IMR-90 (cell line): ENCODE measurements around the gene TMEM54.

Experiments used
- CHD1 ChIP-seq: IDR thresholded peaks from 2 replicates; pipeline ENCODE4 v1.6.1; 2012; ENCODE audit warnings: low read depth, low read length, improper control_type of control experiment
- MAFK ChIP-seq: IDR thresholded peaks from 2 replicates; pipeline ENCODE4 v1.6.1; 2012; ENCODE audit warnings: low read depth, low read length, improper control_type of control experiment
- MXI1 ChIP-seq: IDR thresholded peaks from 2 replicates; pipeline ENCODE4 v1.6.1; 2012; ENCODE audit warnings: low read depth, mild to moderate bottlenecking, low read length, moderate library complexity, borderline replicate concordance
- NFE2L2 ChIP-seq: fragments of 150-350 bp; IDR thresholded peaks from 2 replicates; pipeline ENCODE4 v1.6.1; 2016; ENCODE audit warnings: low read depth, mild to moderate bottlenecking, low read length
- POLR2A ChIP-seq: IDR thresholded peaks from 2 replicates; pipeline ENCODE4 v1.6.1; 2012; ENCODE audit warnings: mild to moderate bottlenecking, low read depth, low read length
- RAD21 ChIP-seq: IDR thresholded peaks from 2 replicates; pipeline ENCODE4 v1.6.1; 2012; ENCODE audit warnings: low read length, improper control_type of control experiment
- RFX5 ChIP-seq: IDR thresholded peaks from 2 replicates; pipeline ENCODE4 v1.8.0; 2012; ENCODE audit warnings: low read depth, mild to moderate bottlenecking, low read length, moderate library complexity
- SMC3 ChIP-seq: fragments of 150-350 bp; IDR thresholded peaks from 2 replicates; pipeline ENCODE4 v1.6.1; 2016; ENCODE audit warnings: low read depth, mild to moderate bottlenecking, antibody characterized with exemption, low read length, moderate library complexity
- TF ChIP-seq, protein P1 (sequence below): conservative IDR thresholded peaks from 2 replicates; pipeline ENCODE4 v1.5.1; 2012; ENCODE audit warnings: mild to moderate bottlenecking, low read depth, low read length, improper control_type of control experiment
- TF ChIP-seq, protein P2 (sequence below): fragments of 150-350 bp; IDR thresholded peaks from 2 replicates; pipeline ENCODE4 v1.6.1; 2017; ENCODE audit warnings: mild to moderate bottlenecking, antibody characterized with exemption, low read length, low read depth
- TF ChIP-seq, protein P3 (sequence below): fragments of 150-350 bp; IDR thresholded peaks from 2 replicates; pipeline ENCODE4 v1.6.1; 2016; ENCODE audit warnings: low read depth, mild to moderate bottlenecking, low read length, moderate library complexity, borderline replicate concordance

DNA sequence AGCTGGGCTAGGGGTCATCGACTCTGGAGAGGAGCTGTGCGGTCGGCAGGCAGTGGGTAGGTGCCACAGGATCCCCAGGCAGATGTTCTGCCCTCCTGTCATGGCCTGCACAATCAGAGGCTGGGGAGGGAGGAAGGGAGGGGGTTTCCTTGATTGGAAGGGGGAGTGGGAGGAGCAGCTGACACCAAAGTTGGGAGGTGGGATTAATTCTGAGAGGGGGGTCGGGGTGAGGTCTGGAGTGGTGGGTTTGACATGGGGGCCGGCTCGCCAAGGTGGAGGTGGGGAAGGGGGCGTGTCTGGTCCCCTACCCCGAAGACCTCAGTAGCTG, 15.5 kb downstream of the TMEM54 start:
- TF ChIP-seq, protein P1, sequence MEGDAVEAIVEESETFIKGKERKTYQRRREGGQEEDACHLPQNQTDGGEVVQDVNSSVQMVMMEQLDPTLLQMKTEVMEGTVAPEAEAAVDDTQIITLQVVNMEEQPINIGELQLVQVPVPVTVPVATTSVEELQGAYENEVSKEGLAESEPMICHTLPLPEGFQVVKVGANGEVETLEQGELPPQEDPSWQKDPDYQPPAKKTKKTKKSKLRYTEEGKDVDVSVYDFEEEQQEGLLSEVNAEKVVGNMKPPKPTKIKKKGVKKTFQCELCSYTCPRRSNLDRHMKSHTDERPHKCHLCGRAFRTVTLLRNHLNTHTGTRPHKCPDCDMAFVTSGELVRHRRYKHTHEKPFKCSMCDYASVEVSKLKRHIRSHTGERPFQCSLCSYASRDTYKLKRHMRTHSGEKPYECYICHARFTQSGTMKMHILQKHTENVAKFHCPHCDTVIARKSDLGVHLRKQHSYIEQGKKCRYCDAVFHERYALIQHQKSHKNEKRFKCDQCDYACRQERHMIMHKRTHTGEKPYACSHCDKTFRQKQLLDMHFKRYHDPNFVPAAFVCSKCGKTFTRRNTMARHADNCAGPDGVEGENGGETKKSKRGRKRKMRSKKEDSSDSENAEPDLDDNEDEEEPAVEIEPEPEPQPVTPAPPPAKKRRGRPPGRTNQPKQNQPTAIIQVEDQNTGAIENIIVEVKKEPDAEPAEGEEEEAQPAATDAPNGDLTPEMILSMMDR, result no peak
- TF ChIP-seq RFX5 (no peak), MXI1 (no peak), POLR2A (no peak), RAD21 (no peak), NFE2L2 (no peak), CHD1 (no peak), SMC3 (no peak), MAFK (no peak)
- TF ChIP-seq, protein P2, sequence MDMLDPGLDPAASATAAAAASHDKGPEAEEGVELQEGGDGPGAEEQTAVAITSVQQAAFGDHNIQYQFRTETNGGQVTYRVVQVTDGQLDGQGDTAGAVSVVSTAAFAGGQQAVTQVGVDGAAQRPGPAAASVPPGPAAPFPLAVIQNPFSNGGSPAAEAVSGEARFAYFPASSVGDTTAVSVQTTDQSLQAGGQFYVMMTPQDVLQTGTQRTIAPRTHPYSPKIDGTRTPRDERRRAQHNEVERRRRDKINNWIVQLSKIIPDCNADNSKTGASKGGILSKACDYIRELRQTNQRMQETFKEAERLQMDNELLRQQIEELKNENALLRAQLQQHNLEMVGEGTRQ, result no peak
- TF ChIP-seq, protein P3, sequence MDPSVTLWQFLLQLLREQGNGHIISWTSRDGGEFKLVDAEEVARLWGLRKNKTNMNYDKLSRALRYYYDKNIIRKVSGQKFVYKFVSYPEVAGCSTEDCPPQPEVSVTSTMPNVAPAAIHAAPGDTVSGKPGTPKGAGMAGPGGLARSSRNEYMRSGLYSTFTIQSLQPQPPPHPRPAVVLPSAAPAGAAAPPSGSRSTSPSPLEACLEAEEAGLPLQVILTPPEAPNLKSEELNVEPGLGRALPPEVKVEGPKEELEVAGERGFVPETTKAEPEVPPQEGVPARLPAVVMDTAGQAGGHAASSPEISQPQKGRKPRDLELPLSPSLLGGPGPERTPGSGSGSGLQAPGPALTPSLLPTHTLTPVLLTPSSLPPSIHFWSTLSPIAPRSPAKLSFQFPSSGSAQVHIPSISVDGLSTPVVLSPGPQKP, result no peak
